Left ventricle myocardium inferior (tissue), 1 donor: ENCODE data around the gene FKBP5. TPM values are rescaled to one million over a fixed set of nuclear protein-coding genes. Genes with fewer than 3 reads are reported as not detected.

Source experiments
- DNase-seq: peaks from one replicate; pipeline ENCODE4 v3.0.0-alpha.2; 2020
- H3K27ac ChIP-seq: fragments of 200-600 bp; replicated peaks from 2 replicates; pipeline ENCODE4 v1.8.0; 2021
- H3K27me3 ChIP-seq: fragments of 200-600 bp; 2 replicates; pipeline ENCODE4 v1.8.0; 2021; ENCODE audit warnings: low read depth
- H3K36me3 ChIP-seq: fragments of 200-600 bp; 2 replicates; pipeline ENCODE4 v1.8.0; 2021
- H3K4me1 ChIP-seq: fragments of 200-600 bp; 2 replicates; pipeline ENCODE4 v1.8.0; 2021
- H3K4me3 ChIP-seq: fragments of 200-600 bp; 2 replicates; pipeline ENCODE4 v1.8.0; 2021; ENCODE audit warnings: mild to moderate bottlenecking, moderate library complexity
- H3K9me3 ChIP-seq: fragments of 200-600 bp; replicated peaks from 2 replicates; pipeline ENCODE4 v1.8.0; 2021
- CTCF ChIP-seq: fragments of 200-600 bp; IDR thresholded peaks from 2 replicates; pipeline ENCODE4 v1.8.0; 2021; ENCODE audit warnings: antibody characterized with exemption, mild to moderate bottlenecking, borderline replicate concordance
- intact Hi-C: fragments of 100-400 bp; cut with micrococcal nuclease; formaldehyde crosslinking; loops from one replicate; pipeline ENCODE4 v1.11.0; 2022
- total RNA-seq: library from RNA; stranded (reverse); fragmentation: NEBNext Ultra II Directional; extraction: Animal tissue kit (Norgen Biotek cat#: 25700); gene quantifications from one replicate; pipeline ENCODE4 v1.2.1, GENCODE V29; 2021
- donor health status: DM: no; HTN: yes; CAD: no; lungs with severe emphysema.

FKBP5 gene
- total RNA-seq, 1 donor from 2014 or later, result 101 TPM

- Histone ChIP-seq H3K27ac (no peak overlapping the region), H3K4me1 (no peaks in the 10 kb centered on the region), H3K27me3 (peaks cover 45% of the 10 kb centered on the region), H3K9me3 (peaks cover 29% of the 10 kb centered on the region), H3K36me3 (no peaks in the 10 kb centered on the region), H3K4me3 (no peak overlapping the region)
- intact Hi-C loops, result no loop called here
- no peak for DNase-seq
- no peak for TF ChIP-seq CTCF
Measured at GRCh38 chr6:35553315-35553714, 135.4 kb downstream of the FKBP5 start.

- H3K27me3 ChIP-seq, result peaks cover 54% of the 10 kb centered on the region
- TF ChIP-seq CTCF, result peak; percentile 57
- no peaks in the 10 kb centered on the region for H3K4me1 ChIP-seq
- no peak for DNase-seq
- H3K27ac ChIP-seq, result no peak overlapping the region
- intact Hi-C loops, result no loop called here
- H3K4me3 ChIP-seq, result no peak overlapping the region
- peaks cover 29% of the 10 kb centered on the region for H3K9me3 ChIP-seq
- H3K36me3 ChIP-seq, result no peaks in the 10 kb centered on the region
Measured at GRCh38 chr6:35552285-35552917, 136.3 kb downstream of the FKBP5 start.

GRCh38 chr6:35550437-35550836, 138.3 kb downstream of the FKBP5 start:
- no peak for TF ChIP-seq CTCF
- peaks cover 29% of the 10 kb centered on the region for H3K9me3 ChIP-seq
- no peak overlapping the region for H3K4me3 ChIP-seq
- intact Hi-C loops, result no loop called here
- no peaks in the 10 kb centered on the region for H3K4me1 ChIP-seq
- no peaks in the 10 kb centered on the region for H3K36me3 ChIP-seq
- no peak for DNase-seq
- peaks cover 65% of the 10 kb centered on the region for H3K27me3 ChIP-seq
- no peak overlapping the region for H3K27ac ChIP-seq

GRCh38 chr6:35547676-35548075, 141.0 kb downstream of the FKBP5 start:
- TF ChIP-seq CTCF, result no peak
- Histone ChIP-seq H3K4me3 (no peak overlapping the region), H3K36me3 (no peaks in the 10 kb centered on the region), H3K9me3 (peaks cover 29% of the 10 kb centered on the region), H3K4me1 (no peaks in the 10 kb centered on the region), H3K27ac (no peak overlapping the region), H3K27me3 (peaks cover 66% of the 10 kb centered on the region)
- no peak for DNase-seq
- intact Hi-C loops, result no loop called here

- H3K4me1 ChIP-seq, result no peaks in the 10 kb centered on the region
- no peak for TF ChIP-seq CTCF
- no peak overlapping the region for H3K27ac ChIP-seq
- DNase-seq, result no peak
- H3K4me3 ChIP-seq, result no peak overlapping the region
- H3K9me3 ChIP-seq, result peaks cover 21% of the 10 kb centered on the region
- intact Hi-C loops, result no loop called here
- H3K27me3 ChIP-seq, result peaks cover 48% of the 10 kb centered on the region
- no peaks in the 10 kb centered on the region for H3K36me3 ChIP-seq
Measured at GRCh38 chr6:35544769-35545361, 143.8 kb downstream of the FKBP5 start.
